HG03439 (cell line): ENCODE data around the gene PUS3.

Experiments
- ATAC-seq: cut with Tn5 transposase; IDR thresholded peaks from one replicate; pipeline ENCODE4 v1.9.1; 2021; ENCODE audit warnings: mild to moderate bottlenecking, moderate library complexity; ENCODE audit not compliant: unreplicated experiment

The PUS3 gene

DNA sequence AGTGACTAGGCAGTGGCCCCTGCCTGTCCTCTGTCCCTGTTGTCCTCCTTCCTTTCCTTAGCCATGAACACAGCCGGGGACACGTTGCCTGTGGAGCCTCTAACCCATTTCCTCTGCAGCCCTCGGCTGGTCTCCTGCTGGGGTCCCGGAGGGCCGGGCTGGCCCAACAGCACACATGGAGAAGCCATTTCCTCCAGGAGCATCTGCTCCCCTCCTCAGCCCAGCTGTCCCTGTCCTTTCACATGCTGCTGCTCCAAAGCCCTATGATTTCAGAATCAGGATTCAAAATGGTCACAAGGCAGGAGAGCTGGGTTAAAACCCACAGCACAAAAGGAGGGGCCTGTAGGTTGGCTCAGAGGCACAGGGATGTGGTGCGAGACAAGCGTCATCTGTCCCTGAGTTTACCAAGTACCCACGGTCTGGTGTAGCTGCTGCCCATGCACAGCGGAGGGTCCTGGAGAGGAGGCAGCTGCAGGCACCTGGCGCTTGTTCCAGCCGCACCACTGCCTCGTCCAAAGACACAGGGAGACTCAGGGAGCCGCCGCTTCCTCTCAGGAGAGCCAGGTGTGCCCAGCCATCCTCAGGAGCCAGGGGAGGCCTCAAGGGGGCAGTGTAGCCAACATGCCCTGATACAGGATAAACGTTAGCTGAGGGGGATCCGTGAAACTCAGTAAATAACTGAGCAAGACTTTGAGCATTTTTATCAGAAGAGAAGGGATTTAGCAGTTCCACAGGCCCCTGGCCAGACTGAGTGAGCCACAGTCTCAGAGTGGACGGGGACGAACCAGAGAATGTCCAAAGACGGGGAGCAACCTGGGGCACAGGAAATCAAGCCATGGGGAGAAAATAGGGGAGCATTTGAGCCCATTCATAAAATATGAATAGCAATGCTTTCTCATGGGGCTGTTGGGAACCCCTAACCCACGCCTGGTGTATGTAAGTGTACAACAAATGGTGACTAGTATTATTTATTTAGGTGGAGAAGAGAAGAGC lies 38.9 kb upstream of the PUS3 start:
- no peak for ATAC-seq

DNA sequence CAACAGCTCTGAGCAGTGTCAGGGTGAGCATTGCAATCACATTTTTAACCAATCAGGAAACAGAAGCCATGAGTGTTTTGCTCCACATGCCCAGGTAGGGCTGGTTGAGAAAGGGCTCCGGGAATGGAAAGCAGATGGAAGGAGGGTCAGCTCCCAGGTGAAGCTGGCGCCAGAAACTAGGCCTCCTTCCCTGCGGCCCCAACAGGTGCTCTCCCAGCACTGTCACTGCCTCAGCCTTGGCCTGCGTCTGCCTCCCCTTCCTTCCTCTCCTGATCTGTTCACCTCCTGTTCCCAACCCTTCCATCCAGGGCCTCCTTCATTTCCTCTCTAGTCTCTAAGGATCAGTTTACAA lies 38.2 kb upstream of the PUS3 start:
- ATAC-seq, result no peak

DNA sequence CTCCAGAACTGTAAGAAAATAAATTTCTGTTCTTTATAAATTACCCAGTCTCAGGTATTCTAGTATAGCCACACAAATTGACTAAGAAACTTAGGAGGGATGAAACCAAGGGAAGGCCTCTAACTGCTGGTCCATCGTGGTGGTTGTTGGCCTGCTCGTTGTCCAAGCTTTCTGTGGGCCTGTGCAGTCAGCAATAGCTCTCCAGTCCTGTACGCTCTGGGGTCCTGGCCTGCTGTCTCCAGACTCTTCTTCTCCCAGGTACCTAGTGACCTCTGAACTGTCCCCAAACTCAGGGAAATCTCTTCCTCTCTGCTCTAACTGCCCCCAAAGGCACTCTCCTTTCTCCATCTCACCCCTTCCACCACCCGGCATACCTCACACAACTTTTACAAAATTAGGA lies 37.1 kb upstream of the PUS3 start:
- no peak for ATAC-seq

DNA sequence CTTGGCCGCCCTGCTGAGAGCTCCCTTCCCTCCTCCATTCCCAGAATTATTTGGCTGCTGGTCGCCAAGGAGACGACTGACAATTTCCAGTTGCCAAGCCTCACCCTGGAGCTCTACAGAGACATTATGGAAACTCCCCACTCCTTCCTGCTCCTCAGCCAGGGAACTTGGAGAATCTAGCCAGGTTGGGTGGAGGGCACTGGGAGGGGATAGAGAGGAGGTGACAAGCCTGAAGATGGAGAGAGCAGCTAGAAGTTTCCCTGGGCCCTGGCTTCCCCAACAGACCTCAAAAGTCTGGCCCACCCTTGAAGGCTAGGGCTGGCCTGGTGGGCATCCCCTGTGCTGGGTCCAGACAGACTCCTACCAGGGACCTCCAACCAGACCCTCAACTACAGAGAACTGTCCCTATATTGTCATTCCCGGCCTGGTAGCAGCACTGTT lies 36.1 kb upstream of the PUS3 start:
- ATAC-seq, result no peak

DNA sequence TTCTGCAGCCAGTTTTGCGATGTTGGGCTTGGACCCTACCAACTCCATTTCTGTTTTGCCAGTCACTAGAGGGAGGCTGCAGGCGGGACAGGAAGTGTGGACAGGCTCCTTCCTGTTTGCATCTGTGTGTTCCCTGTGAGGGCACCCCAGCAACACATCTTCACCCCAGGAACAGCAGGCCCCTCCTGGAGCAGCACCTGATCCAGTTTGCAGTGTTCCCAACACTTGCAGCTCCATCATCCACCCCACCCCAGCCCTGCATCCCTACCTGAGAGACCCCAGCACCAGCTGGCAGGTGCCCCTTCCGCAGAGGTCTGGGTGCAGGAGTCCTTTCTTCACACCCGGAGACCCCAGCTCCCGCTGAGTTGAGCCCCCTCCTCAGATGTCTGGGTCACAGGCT lies 35.4 kb upstream of the PUS3 start:
- no peak for ATAC-seq

DNA sequence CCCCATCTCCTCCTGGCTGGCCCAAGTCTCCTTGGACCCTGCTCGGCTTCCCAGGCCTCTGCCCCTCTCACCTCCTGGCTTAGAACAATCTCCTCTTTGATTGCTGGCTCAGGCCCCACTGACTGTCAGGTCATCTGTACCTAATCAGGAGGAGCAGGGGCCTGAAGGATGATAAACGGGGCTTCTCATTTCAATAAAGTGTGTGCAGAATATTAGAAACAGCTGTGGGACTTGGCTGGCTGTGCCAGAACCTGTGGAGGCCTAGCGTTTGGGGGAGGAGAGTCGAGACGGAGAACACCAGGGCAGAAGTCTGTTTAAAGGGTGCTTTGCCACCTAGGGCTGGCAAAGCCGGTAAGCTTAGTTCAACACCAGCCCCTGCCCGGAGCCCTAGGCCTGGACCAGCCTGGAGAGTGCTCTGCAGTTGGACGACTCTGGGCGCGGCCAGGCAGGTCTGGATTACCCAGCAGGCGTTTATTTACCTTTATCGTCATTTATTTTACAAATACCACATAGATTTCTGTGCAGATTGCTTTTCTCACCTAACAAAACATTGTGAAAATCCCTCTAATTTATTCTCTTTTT lies 32.7 kb upstream of the PUS3 start:
- ATAC-seq, result no peak

DNA sequence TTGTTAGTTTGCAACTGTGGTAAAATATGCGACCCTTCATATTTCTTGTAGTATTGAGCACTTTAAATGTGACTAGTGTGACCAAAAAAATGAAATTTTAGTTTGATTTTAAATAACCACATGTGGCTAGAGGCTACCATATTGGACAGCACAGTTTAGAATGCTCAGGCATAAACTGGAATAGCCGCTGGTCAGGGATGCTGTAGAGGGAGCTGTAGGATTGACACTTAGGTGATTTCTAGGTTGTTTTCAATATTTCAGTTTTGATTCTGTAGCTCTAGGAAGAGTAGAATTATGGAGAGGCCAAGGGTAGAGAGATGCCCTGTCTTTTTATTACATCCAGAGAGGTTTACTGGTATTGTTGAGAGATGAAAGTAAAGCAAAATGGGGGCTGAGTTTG lies 32.0 kb upstream of the PUS3 start:
- no peak for ATAC-seq

DNA sequence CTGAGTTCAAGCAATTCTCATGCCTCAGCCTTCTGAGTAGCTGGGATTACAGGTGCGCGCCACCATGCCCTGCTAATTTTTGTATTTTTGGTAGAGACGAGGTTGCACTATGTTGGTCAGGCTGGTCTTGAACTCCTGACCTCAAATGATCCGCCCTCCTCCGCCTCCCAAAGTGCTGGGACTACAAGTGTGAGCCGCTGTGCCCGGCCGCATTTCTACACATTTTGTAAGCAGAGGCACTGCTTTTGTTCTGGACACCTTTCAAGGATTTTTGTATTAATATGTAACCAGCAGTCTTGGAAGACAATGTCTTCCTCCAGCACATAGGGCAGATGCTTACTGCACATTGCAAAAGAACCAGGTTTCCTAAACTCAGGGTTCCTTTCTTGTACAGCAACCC lies 31.5 kb upstream of the PUS3 start:
- ATAC-seq, result no peak

DNA sequence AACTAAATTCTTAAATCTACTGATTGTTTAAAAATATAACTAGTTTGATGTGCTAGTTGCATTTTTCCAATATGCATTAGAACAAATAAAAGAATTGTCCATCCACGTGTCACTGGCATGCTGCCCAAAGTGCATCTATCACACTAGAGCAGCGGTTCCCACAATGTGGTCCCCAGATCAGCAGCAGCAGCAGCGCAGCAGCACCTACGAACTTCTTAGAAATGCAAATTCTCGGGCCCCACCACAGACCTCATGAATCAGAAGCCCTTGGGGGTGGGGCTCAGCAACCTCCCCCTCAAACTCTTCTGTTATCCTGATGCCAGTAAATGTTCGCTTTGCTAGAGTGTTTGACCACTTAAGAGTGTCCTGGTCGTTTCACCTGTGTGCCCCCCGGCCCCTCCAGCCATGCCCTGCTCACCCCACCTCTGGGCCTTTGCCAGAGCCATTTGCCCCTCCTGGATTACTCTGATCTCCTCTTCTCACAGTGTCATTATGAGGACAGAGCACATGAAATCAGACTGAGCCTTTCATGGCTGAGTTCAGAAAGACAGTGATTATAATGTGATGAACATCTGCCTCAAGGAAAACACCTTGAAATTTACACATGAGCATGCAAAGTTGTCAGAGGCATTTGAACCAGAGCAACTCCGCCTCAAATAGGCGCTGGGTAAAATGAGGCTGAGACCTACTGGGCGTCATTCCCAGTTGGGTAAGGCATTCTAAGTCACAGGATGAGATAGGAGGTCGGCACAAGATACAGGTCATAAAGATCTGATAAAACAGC lies 30.2 kb upstream of the PUS3 start:
- ATAC-seq, result no peak

DNA sequence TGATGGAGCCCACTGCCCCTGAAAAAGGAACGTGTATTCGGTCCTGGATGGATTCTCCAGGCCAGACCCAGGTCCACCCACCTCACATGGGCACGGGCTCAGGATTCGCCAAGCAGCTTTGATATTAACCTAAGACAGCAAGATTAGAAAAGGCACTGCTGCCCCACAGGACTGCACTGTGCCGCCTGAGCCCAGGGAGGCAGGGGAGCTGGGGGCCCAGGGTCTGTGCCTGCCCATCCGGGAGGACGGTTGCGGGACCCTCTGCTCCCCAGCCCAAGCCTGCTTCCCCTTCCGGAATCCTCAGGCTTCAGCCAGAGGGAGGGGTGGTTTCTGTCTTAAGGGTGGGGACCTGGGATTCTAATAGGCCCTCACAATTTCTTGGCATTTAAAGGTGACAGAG lies 29.3 kb upstream of the PUS3 start:
- ATAC-seq, result no peak

DNA sequence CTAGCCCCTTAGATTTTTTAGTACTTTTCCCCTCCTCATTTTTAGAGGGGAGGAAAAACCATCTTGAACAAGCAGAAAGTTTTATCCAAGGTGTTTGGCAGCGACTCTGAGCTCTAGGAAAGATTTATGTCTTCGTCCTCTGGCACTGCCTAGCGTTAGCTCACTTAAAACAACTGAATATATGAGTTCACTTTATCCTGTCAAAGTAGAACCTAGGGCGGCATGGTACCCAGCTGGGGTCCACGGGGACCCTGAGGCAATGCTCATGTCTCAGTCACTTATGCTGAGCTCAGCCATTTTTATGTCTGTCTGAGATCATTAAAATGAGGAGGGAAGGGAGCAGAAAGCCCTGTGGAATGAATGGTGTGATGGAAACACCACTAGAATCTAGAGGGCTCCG lies 28.7 kb upstream of the PUS3 start:
- ATAC-seq, result no peak

DNA sequence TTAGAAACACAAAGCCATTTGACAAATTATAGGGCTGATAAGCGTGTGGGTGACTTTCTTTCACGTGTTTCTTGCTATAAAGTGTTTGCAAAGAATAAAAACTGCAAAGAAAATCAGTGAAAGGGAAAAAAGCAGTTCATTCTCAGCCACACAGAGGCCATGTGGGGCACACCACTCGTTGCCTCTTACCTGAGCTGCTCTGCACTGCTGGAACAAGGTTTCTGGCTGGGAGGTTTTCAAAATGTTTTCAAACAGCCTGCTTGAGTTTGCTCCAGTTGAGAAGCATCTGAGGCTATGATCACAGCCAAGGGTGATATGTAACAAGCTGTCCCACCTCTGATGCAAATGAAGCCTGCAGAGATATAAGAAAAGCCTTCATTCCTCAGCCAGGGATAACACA lies 28.1 kb upstream of the PUS3 start:
- no peak for ATAC-seq

DNA sequence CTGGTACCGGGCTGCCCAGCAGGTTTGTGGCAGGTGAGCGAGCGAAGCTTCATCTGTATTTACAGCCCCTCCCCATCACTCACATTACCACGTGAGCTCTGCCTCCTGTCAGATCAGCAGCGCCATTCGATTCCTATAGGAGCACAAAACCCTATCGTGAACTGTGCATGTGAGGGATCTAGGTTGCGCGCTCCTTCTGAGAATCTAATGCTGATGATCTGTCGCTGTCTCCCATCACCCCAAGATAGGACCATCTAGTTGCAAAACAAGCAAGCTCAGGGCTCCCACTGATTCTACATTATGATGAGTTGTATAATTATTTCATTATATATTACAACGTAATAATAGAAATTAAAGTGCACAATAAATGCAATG lies 27.1 kb upstream of the PUS3 start:
- ATAC-seq, result no peak

DNA sequence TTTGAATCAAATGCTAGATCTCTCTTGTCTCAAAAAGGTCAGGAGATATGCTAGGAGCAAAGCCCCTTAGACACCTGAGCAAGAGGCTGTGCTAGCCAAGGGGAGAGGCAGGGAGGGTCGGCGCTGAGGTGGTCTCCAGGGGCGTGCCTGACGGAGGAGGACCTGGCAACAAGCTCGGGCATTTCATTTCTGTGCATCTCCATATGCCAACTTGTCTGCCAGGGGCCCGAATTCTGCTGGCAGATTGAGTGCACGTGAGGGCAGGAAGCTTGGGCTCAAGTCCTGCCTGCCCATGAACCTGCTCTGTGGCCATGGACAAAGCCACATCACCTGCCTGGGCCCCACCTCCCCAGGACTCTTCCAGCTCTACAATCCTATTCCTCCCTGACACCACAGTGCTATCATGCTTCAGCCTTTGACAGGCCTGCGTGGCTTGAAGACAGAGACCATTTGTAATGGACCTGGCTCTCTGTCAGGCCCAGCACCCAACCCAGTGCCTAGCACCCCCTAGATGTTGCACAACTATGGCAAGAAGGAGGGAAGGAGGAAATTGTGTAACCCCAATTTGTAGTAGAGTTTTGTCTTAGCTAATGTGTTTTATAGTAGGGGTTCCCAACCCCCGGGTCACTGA lies 26.6 kb upstream of the PUS3 start:
- no peak for ATAC-seq

DNA sequence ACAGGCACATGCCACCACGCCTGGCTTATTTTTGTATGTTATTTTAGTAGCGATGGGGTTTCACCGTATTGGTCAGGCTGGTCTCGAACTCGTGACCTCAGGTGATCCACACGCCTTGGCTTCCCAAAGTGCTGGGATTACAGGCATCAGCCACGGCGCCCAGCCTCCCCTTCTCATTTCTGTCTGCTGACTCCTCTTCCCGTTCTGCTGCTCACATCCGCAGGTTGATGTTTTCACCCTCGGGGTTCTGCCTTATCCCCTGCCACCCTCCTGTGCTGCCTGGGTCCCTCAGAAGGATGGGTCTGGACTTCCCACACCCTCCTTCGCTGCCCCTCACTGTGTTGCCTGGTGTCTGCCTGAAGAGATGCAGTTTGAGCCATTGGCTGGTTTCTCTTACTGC lies 23.7 kb upstream of the PUS3 start:
- ATAC-seq, result no peak

DNA sequence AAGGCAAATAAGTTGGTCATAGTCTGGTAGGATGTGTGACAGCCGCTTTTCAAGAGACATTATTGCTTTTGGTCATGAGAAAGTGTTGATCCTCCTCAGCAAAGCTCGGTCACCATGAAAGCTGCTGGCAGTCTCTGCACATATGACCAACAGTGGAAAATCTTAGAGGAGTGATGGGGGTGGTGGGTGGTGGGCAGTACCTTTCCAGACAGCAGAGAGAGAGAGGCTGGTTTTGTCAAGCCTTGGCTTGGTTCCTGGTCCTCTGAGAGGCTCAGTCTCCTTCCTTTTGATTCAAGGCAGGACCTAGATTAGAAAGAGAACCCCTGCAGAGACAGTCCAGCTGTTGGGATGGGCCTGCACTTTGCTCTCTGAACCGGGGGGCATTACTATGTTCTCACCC lies 22.8 kb upstream of the PUS3 start:
- no peak for ATAC-seq

DNA sequence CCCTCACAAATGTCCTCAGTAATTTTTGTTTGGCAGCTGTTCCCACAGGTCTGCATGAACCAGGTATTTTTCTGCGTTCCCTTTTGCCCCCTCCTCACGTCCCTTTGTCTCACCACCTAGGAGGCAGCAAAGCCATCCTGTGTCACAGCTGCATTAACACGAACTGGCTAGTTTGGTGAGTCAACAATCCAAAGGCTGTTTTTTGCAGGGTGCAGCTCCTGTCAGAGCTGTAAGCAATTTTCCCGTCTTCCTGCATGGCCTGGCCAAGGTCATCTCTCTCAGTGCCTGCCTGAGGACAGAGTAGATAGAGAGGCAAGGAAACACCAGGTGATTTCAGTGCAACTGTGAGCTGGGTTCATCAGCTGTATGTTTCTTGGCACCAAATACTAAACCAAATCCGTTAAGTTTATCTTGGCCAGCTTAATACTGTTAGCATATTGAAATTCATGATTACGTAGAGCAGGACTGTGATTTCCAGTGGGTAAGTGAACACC lies 22.3 kb upstream of the PUS3 start:
- no peak for ATAC-seq

DNA sequence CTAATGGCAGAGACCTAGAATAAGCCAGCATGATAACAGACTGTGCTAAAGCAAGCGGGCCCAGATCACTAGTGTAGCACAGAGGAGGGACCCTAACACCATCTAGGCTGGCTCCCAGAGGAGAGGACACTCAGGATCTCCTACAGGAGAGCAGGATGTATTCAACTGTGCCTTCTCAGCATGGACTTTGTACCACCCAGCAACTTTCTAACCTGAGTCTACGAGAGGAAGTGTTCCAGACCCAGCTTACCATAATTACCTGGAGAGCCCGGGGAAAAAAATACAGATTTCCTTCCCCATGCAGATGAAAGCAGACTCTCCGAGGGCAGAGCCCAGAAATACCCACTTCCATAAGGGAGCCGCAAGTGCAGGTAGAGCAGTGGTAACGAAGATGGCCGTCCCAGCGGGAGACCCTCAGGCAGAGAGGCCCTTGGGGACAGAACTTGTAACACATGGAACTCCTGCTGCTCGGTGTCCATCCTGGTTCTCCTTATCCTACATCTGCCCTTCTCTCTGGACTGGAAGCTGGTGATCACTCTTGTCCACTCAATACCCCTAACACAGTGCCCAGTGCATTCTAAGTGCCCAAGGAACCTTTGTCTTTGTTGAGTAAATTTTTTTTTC lies 21.5 kb upstream of the PUS3 start:
- no peak for ATAC-seq

DNA sequence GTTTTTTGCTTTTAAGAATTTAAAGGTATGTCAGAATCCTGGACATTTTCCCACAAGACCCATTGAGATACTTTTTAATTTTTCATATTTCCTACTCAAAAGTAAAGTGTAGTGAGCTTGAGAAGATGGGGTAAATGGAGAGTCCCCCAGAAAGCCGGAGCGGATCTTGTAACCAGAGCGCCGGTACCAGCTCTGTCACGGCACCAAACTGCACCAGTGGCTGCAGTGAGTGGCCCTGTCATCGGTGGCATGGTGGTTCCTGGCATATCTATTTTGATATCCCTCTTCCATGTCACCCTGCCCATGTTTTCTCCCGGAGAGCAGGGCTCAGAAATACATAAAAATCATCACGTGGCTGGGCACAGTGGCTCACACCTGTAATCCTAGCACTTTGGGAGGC lies 20.6 kb upstream of the PUS3 start:
- no peak for ATAC-seq

DNA sequence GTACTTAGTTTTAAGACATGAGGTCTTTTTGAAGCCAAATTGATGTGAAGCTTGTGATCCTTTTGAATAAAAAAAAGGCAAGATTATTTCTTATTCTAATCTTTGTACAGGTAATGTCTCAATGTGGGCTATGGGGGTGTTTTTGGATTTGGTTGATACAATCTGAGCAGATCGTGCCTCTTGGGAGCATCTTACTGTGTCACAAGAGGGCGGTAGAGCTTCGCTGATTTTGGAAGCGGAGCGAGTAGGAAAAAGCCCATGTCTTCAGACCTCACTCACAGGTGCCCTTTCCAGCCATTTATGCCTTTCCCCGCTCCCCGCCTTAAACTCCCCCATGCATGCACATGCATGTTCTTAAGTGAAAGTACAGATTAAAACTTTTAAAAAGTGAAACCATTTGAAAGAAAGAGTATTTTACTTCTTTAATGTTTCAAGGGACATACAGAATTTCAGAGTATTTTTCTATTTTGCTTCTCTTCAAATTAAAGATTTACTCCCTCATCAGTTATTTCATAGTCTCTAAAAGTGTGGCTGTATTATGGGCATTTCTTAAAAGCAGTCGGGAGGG lies 20.1 kb upstream of the PUS3 start:
- ATAC-seq, result no peak
